Heart right ventricle (tissue), 16 donors: ENCODE data around the gene PILRB. TPM values are rescaled to one million over a fixed set of nuclear protein-coding genes. Genes with fewer than 3 reads are reported as not detected.
"Not testable (repeated sequence)": the region's sequence is repeated elsewhere in the genome, so short reads cannot be mapped to it uniquely, and the experiment has no call there.

Experiments
- ATAC-seq, 8 donors: fragments of 200-7000 bp; cut with Tn5 transposase; one replicate each; pipeline ENCODE4 v1.9.1; 2020; ENCODE audit warnings: mild to moderate bottlenecking in 8 of 8, moderate library complexity in 8 of 8, moderate number of reproducible peaks in 1 of 8
- DNase-seq, 2 donors: peaks; one replicate each; pipeline ENCODE4 v3.0.0-alpha.2; 2020
- H3K27ac ChIP-seq, 10 donors: fragments of 200-600 bp; sonication (generic) in 2 of 10; one replicate each; pipeline versions ENCODE4 v1.5.0 to v1.8.0; 2020 to 2022; ENCODE audit warnings: mild to moderate bottlenecking in 3 of 10
- H3K27me3 ChIP-seq, 7 donors: fragments of 200-600 bp; one replicate each; pipeline ENCODE4 v1.8.0; 2021 to 2022; ENCODE audit warnings: mild to moderate bottlenecking in 2 of 7
- H3K36me3 ChIP-seq, 9 donors: fragments of 200-600 bp; sonication (generic) in 1 of 9; one replicate each; pipeline versions ENCODE4 v1.5.0 to v1.8.0; 2020 to 2022; ENCODE audit warnings: mild to moderate bottlenecking in 2 of 9
- H3K4me1 ChIP-seq, 9 donors: fragments of 200-600 bp; sonication (generic) in 1 of 9; one replicate each; pipeline versions ENCODE4 v1.5.0 to v1.8.0; 2020 to 2022; ENCODE audit warnings: mild to moderate bottlenecking in 4 of 9
- H3K4me3 ChIP-seq, 10 donors: fragments of 200-600 bp; sonication (generic) in 2 of 10; one replicate each; pipeline versions ENCODE4 v1.5.0 to v1.8.0; 2020 to 2022; ENCODE audit warnings: mild to moderate bottlenecking in 7 of 10, moderate library complexity in 2 of 10
- H3K9me3 ChIP-seq, 11 donors: fragments of 200-600 bp in 10 of 11; sonication (generic) in 2 of 11; one replicate each; pipeline versions ENCODE4 v1.5.0 to v1.8.0; 2013 to 2022; ENCODE audit warnings: mild to moderate bottlenecking in 2 of 11, control low read depth in 1 of 11, moderate library complexity in 1 of 11
- CTCF ChIP-seq, 9 donors: fragments of 200-600 bp; sonication (generic) in 2 of 9; IDR thresholded peaks; one replicate each; pipeline versions ENCODE4 v1.5.0 to v1.8.0; 2021 to 2022; ENCODE audit warnings: antibody characterized with exemption in 9 of 9, mild to moderate bottlenecking in 5 of 9, moderate library complexity in 1 of 9
- whole genome bisulfite sequencing, 2 donors: extraction: QIAGEN DNeasy Blood & Tissue Kit; methylation state at CpG; one replicate each; pipeline ENCODE4 v1.1.7; 2013; ENCODE audit warnings: inconsistent platforms in 1 of 2; 5-methylcytosine and 5-hydroxymethylcytosine counted together
- intact Hi-C, 10 donors: fragments of 100-400 bp; cut with DNase I; formaldehyde crosslinking; loops; one replicate each; pipeline versions ENCODE4 v1.11.1 to v1.14.2; 2022
- polyA plus RNA-seq, 2 donors: library from polyadenylated mRNA; stranded (reverse); fragments of 200-250 nt; gene quantifications; one replicate each; pipeline ENCODE4 v1.2.3, GENCODE V29; 2013
- total RNA-seq, 10 donors: library from RNA; stranded (reverse); fragmentation: NEBNext Ultra II Directional in 3 of 10; extraction: Animal tissue kit (Norgen Biotek cat#: 25700) in 3 of 10; gene quantifications; one replicate each; pipeline versions ENCODE4 v1.2.1 to v1.2.4, GENCODE V29; 2021 to 2023
- donor health status: Arrhythmogenic right ventricular cardiomyopathy.
- donor health status: ischemic (EF 13 %, LVEDD 7.1; RV severe dilation, severe dysfunction).
- donor health status: healthy with polysubstance abuse.
- donor health status: DM: no; HTN: yes; CAD: no.
- donor health status: DM: no; HTN: no; CAD: no.
- donor health status: ischemic (EF 25% LVEDD 6.9; RV normal size, moderate dysfunction).
- donor health status: ischemic (EF 25% LVEDD 5.7; RV mildly dilated, moderate dysfunction).
- donor health status: healthy.
- donor health status: DM: yes; HTN: yes; CAD: no.
- donor health status: Ischemic cardiomyopathy.
- donor health status: ischemic (EF 35%, LVEDD 5.7; RV mildly dilated, moderate dysfunction).
- donor health status: nonischemic (EF 11% LVEDD 7.7; RV severe dilation, severe dysfunction).
- donor health status: DM: yes; HTN: yes; CAD: no.
- donor health status: PGD.
- donor health status: ischemic (EF 29% LVEDD 5.4; RV normal size, mild dysfunction).
- donor health status: nonischemic (EF 23%, LVEDD 6.1; RV moderate dilation, normal function).

Gene PILRB
- total and polyA plus RNA-seq, 12 donors = 7.3 to 69.1 (median 11.4) TPM

DNA sequence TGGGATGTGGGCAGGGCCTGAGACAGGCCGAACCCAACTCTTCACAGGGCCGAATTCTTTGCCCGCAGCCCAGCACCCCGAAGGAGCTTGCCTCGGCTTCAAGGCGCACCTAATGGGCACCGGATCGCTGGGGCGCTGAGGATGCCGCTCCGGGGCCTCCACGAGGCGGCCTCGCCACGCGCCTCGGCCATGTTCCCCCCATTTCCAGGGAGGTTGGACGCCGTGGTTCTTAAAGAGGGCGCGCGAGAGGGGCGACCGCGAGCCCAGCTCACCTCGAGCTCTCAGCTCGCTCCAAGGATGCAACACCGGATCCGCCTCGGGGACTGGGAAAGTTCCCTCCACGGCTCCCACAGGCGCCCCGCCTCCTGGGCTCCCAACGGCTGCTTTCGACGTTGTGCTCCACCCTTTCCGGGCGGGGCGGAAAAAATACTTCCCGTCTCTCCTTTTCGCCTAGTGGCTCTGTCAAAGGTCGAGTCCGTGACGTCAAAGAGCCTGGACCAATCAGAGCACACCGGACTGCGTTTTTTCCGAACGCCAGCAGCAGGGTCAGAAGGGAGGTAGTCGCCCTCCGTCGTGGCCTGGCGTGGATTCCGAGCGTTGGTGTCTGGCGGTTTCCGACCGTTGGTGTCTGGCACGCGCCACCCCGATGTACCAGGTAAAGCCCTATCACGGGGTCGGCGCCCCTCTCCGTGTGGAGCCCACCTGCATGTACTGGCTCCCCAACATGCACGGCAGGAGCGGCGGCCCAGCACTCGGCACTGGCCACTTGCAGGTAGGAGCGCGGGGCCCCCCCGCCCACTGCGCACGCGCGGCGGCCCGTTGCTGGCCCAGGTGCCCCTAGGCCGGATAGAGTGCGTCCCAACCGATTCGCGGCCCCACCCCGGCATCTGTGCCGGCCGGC, 22.1 kb upstream of the PILRB start:
- 0 to 1% methylated on average over 78 to 80 of the region's 85 CpGs for WGBS, 2 donors
- peak; percentile 92 to 95 for DNase-seq
- peak; percentile 98 to 100 (median 100) for ATAC-seq
- peak overlapping the region; percentile 67 to 91 (median 80) for H3K4me3 ChIP-seq
- peak overlapping the region; percentile 61 to 98 (median 94) for H3K27ac ChIP-seq
- H3K4me1 ChIP-seq = peaks cover 0 to 24% (median 12%) of the 10 kb centered on the region in 9 donors
- peaks cover 0 to 40% (median 0%) of the 10 kb centered on the region in 9 donors for H3K36me3 ChIP-seq
- intact Hi-C loops, H3K9me3 ChIP-seq, H3K27me3 ChIP-seq: not testable (repeated sequence)
- peak in 1 of 9 donors; percentile 10 for TF ChIP-seq CTCF (IDR thresholded peaks at IDR 0.05)

GRCh38 chr7:100338083-100338696, 19.7 kb upstream of the PILRB start:
- H3K9me3 ChIP-seq, ATAC-seq, H3K27ac ChIP-seq, DNase-seq, H3K4me3 ChIP-seq, H3K27me3 ChIP-seq, intact Hi-C loops: not testable (repeated sequence)
- Histone ChIP-seq H3K36me3 (peaks cover 0 to 53% (median 0%) of the 10 kb centered on the region in 9 donors), H3K4me1 (peaks cover 0 to 35% (median 17%) of the 10 kb centered on the region in 9 donors)
- 83 to 92% methylated on average over 15 of the region's 15 CpGs for WGBS, 2 donors

DNA sequence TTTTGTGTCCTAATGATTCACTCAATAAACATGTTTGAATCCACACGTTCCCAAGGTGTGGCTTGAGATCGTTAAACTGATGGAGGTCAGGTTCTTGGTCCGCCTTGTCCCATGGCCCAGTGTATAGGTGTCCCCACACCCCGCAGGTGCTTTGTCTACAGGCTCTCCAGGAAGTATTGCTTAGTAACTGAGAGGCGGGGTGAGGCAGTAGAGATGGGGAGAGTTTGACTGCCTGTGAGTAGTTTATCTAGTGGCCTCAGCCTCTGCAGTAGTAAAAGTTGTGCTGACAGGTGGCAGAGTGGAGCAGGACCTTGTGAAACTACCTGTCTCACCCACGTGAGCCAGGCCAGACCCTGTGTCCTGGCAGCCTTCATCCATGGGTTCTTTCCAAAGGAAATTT, 16.6 kb upstream of the PILRB start:
- Histone ChIP-seq H3K36me3 (peaks cover 0 to 75% (median 3%) of the 10 kb centered on the region in 9 donors), H3K4me1 (peaks cover 0 to 44% (median 26%) of the 10 kb centered on the region in 9 donors)
- not testable (repeated sequence) for ATAC-seq, H3K27ac ChIP-seq, H3K4me3 ChIP-seq, H3K9me3 ChIP-seq, H3K27me3 ChIP-seq, DNase-seq
- 73 to 85% methylated on average over 6 of the region's 6 CpGs for WGBS, 2 donors
- intact Hi-C loops = loop anchor here in 2 of 10 donors (10.0 kb wide), 1 partner anchor 206 kb away; no protein-coding TSS in a partner anchor

GRCh38 chr7:100342765-100343164, 15.2 kb upstream of the PILRB start:
- no peaks in the 10 kb centered on the region for H3K27me3 ChIP-seq
- intact Hi-C loops = loop anchor here in 2 of 10 donors (10.0 kb wide), 1 partner anchor 208 kb away; no protein-coding TSS in a partner anchor
- peak overlapping the region in 6 of 10 donors; percentile 9 to 37 (median 22) for H3K27ac ChIP-seq
- peaks cover 0 to 34% (median 16%) of the 10 kb centered on the region in 9 donors for H3K4me1 ChIP-seq
- 45 to 48% methylated on average over 6 of the region's 6 CpGs for WGBS, 2 donors
- H3K9me3 ChIP-seq = no peaks in the 10 kb centered on the region
- H3K4me3 ChIP-seq = no peak overlapping the region
- ATAC-seq = peak in 6 of 8 donors; percentile 31 to 72 (median 56)
- H3K36me3 ChIP-seq = peaks cover 0 to 84% (median 17%) of the 10 kb centered on the region in 9 donors
- DNase-seq = peak in 1 of 2 donors; percentile 37
- TF ChIP-seq CTCF (IDR thresholded peaks at IDR 0.05) = no peak

GRCh38 chr7:100344124-100344559, 13.8 kb upstream of the PILRB start:
- not testable (repeated sequence) for H3K27me3 ChIP-seq, H3K9me3 ChIP-seq, DNase-seq, H3K4me3 ChIP-seq
- Histone ChIP-seq H3K36me3 (peaks cover 0 to 84% (median 23%) of the 10 kb centered on the region in 9 donors), H3K4me1 (peaks cover 0 to 36% (median 16%) of the 10 kb centered on the region in 9 donors), H3K27ac (peak overlapping the region in 3 of 10 donors; percentile 53 to 62 (median 59))
- peak in 1 of 8 donors; percentile 23 for ATAC-seq
- intact Hi-C loops = loop anchor here in 2 of 10 donors (10.0 kb wide), 1 partner anchor 209 kb away; no protein-coding TSS in a partner anchor
- WGBS, 2 donors = 81 to 90% methylated on average over 3 of the region's 4 CpGs
